Caco-2 (cell line): ENCODE results near the gene PHYHIPL. TPM values are rescaled to one million over a fixed set of nuclear protein-coding genes. Genes with fewer than 3 reads are reported as not detected.

Experiments
- BruUV-seq: library from RNA; stranded (reverse); fragments of 400-500 nt; replicated peaks from 2 replicates; lab custom pipeline; 2021; lab: Mats Ljungman, UMichigan
- CTCF ChIA-PET: fragments of 300-600 bp; sonication (Branson Sonifier 250); formaldehyde crosslinking; loops from one replicate; lab custom pipeline; 2022; ENCODE audit warnings: antibody characterized with exemption; lab: Charles Lee
- POLR2A ChIA-PET: fragments of 300-600 bp; sonication (Branson Sonifier 250); formaldehyde crosslinking; loops from one replicate; lab custom pipeline; 2022; ENCODE audit warnings: antibody characterized with exemption; lab: Charles Lee
- DNase-seq, 2 experiments: peaks; one replicate each; pipeline versions ENCODE4 v3.0.0 to v3.0.0-alpha.2; 2020 to 2022
- H3K27me3 ChIP-seq: replicated peaks from 2 replicates; pipeline ENCODE4 v1.6.0; 2011; ENCODE audit warnings: low read length; ENCODE audit not compliant: control insufficient read depth, insufficient read depth
- H3K36me3 ChIP-seq: 2 replicates; pipeline ENCODE4 v1.5.1; 2011; ENCODE audit warnings: low read length; ENCODE audit not compliant: control insufficient read depth, insufficient read depth
- H3K4me1 ChIP-seq: fragments of 250-450 bp; sonication (Bioruptor Pico); 2 replicates; pipeline ENCODE4 v1.5.1; 2020; ENCODE audit warnings: mild to moderate bottlenecking
- H3K4me3 ChIP-seq: 2 replicates; pipeline ENCODE4 v1.5.1; 2011; ENCODE audit warnings: low read depth, mild to moderate bottlenecking, control low read depth, low read length
- H3K9me3 ChIP-seq: fragments of 250-450 bp; sonication (Bioruptor Pico); 2 replicates; pipeline ENCODE4 v1.5.1; 2020; ENCODE audit warnings: mild to moderate bottlenecking, moderate library complexity
- H3K27ac Mint-ChIP-seq: one replicate; pipeline ENCODE4 v1.8.0; 2022; ENCODE audit warnings: mixed read lengths; ENCODE audit not compliant: unreplicated experiment
- H3K27me3 Mint-ChIP-seq: one replicate; pipeline ENCODE4 v1.8.0; 2022; ENCODE audit warnings: mixed read lengths; ENCODE audit not compliant: insufficient read depth, unreplicated experiment
- H3K36me3 Mint-ChIP-seq: one replicate; pipeline ENCODE4 v1.8.0; 2022; ENCODE audit warnings: mild to moderate bottlenecking, mixed read lengths; ENCODE audit not compliant: insufficient read depth, unreplicated experiment
- H3K4me1 Mint-ChIP-seq: one replicate; pipeline ENCODE4 v1.8.0; 2022; ENCODE audit warnings: low read depth, mixed read lengths; ENCODE audit not compliant: unreplicated experiment
- H3K4me3 Mint-ChIP-seq: one replicate; pipeline ENCODE4 v1.8.0; 2022; ENCODE audit warnings: mild to moderate bottlenecking, moderate library complexity, mixed read lengths; ENCODE audit not compliant: unreplicated experiment
- H3K9me3 Mint-ChIP-seq: one replicate; pipeline ENCODE4 v1.8.0; 2022; ENCODE audit warnings: mixed read lengths; ENCODE audit not compliant: unreplicated experiment
- intact Hi-C: fragments of 100-400 bp; cut with micrococcal nuclease; formaldehyde crosslinking; loops from one replicate; pipeline ENCODE4 v1.10.0; 2022; ENCODE audit not compliant: unreplicated experiment
- total RNA-seq: library from RNA; stranded (reverse); gene quantifications from 2 replicates; pipeline ENCODE4 v1.2.3, GENCODE V29; 2022
- TF ChIP-seq, protein P1 (sequence below), 2 experiments: fragments of 200-600 bp in 1 of 2; IDR thresholded peaks; 1 replicate in 1 of 2; 2 replicates in 1 of 2; pipeline versions ENCODE4 v1.5.1 to v1.8.0; 2011 to 2022; ENCODE audit warnings: antibody characterized with exemption in 1 of 2, control low read depth in 1 of 2, inconsistent platforms in 1 of 2, low read depth in 1 of 2, low read length in 1 of 2, mild to moderate bottlenecking in 1 of 2, moderate library complexity in 1 of 2; ENCODE audit not compliant: insufficient read depth in 1 of 2, severe bottlenecking in 1 of 2, unreplicated experiment in 1 of 2

PHYHIPL gene
- total RNA-seq, 1 experiment from 2014 or later: 48.1 TPM

DNA sequence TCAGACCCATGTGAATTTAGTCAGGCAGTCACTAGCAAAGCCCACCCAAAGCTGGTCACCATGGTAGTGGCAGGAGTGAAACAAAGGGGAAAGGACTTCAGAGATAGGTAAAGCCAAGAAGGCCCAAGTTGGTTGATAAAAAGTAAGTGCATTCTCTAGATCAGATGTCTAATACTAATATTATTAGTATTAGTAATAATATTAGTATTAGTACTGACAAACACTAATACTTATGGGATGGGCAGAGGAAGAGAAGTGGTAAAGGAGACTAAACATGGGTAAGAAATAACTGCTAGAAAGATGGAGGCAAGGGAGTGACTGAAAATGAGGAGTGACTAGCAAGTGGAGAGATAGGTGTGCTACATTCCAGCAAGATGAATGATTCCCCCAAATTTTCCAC, 46.6 kb upstream of the PHYHIPL start:
- H3K27ac Mint-ChIP-seq: no peak overlapping the region
- CTCF ChIA-PET: no interaction called here
- Histone ChIP-seq H3K4me1 (peaks cover 33% of the 10 kb centered on the region), H3K9me3 (no peaks in the 10 kb centered on the region), H3K4me3 (no peak overlapping the region), H3K27me3 (no peaks in the 10 kb centered on the region), H3K36me3 (no peaks in the 10 kb centered on the region)
- no peak overlapping the region for H3K4me3 Mint-ChIP-seq
- intact Hi-C loops: no loop called here
- TF ChIP-seq, protein P1, sequence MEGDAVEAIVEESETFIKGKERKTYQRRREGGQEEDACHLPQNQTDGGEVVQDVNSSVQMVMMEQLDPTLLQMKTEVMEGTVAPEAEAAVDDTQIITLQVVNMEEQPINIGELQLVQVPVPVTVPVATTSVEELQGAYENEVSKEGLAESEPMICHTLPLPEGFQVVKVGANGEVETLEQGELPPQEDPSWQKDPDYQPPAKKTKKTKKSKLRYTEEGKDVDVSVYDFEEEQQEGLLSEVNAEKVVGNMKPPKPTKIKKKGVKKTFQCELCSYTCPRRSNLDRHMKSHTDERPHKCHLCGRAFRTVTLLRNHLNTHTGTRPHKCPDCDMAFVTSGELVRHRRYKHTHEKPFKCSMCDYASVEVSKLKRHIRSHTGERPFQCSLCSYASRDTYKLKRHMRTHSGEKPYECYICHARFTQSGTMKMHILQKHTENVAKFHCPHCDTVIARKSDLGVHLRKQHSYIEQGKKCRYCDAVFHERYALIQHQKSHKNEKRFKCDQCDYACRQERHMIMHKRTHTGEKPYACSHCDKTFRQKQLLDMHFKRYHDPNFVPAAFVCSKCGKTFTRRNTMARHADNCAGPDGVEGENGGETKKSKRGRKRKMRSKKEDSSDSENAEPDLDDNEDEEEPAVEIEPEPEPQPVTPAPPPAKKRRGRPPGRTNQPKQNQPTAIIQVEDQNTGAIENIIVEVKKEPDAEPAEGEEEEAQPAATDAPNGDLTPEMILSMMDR (IDR thresholded peaks at IDR 0.05; ENCODE audit: insufficient read depth in 1 of 2, low read depth in 1 of 2, low read length in 1 of 2, severe bottlenecking in 1 of 2, unreplicated experiment in 1 of 2): no peak
- H3K9me3 Mint-ChIP-seq: peaks cover 13% of the 10 kb centered on the region
- peaks cover 21% of the 10 kb centered on the region for H3K4me1 Mint-ChIP-seq
- no peak for DNase-seq
- POLR2A ChIA-PET: no interaction called here
- no peaks in the 10 kb centered on the region for H3K27me3 Mint-ChIP-seq
- no TSS peak for BruUV-seq
- no peaks in the 10 kb centered on the region for H3K36me3 Mint-ChIP-seq

GRCh38 chr10:59131666-59132065, 44.8 kb upstream of the PHYHIPL start:
- intact Hi-C loops: no loop called here
- Histone ChIP-seq H3K4me3 (no peak overlapping the region), H3K36me3 (no peaks in the 10 kb centered on the region), H3K27me3 (no peaks in the 10 kb centered on the region), H3K9me3 (no peaks in the 10 kb centered on the region), H3K4me1 (peaks cover 23% of the 10 kb centered on the region)
- CTCF ChIA-PET: interaction anchor here (0.6 kb wide), 1 partner anchor 76 kb away, joined by 3 read pairs; no protein-coding TSS in a partner anchor
- Mint-ChIP-seq H3K4me3 (no peak overlapping the region), H3K27ac (no peak overlapping the region), H3K27me3 (no peaks in the 10 kb centered on the region), H3K9me3 (peaks cover 13% of the 10 kb centered on the region), H3K36me3 (no peaks in the 10 kb centered on the region), H3K4me1 (peaks cover 15% of the 10 kb centered on the region)
- POLR2A ChIA-PET: no interaction called here
- BruUV-seq: no TSS peak
- TF ChIP-seq, protein P1 (IDR thresholded peaks at IDR 0.05; ENCODE audit: insufficient read depth in 1 of 2, low read depth in 1 of 2, low read length in 1 of 2, severe bottlenecking in 1 of 2, unreplicated experiment in 1 of 2): no peak
- no peak for DNase-seq

DNA sequence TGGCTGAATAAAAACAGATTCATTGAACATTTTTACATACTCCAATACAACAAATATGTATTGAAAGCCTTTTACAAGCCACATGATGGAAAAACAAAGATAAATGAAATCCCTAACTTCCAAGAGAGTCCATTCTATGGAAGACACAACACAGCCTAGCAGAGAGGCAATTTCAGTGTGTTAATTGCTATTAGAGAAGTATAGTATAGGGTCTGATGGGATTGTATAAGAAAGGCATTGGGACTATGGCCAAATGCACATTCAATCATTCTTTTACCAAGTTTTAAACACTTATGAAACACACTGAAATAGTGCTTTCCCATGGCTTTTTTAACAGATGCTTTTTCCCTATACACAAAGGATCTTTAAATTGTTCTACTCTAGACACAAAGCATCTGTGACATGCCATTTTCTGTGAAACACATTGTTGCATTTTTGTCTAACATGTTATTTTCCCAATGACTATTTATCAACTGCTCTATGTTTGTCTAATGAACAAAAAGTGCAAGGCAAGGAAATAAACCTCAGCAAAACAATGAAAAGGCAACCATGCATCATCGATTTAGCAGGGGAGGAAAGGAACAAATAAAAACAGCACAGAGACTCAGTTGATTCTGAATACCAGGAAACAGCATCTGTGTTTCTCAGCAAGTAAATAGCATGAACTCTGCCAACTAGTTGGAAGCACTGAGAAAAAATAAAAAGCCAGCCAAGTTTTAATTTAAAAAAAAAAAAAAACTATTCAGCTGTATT, 42.4 kb upstream of the PHYHIPL start:
- CTCF ChIA-PET: no interaction called here
- H3K9me3 ChIP-seq: no peaks in the 10 kb centered on the region
- no peaks in the 10 kb centered on the region for H3K36me3 ChIP-seq
- no TSS peak for BruUV-seq
- Mint-ChIP-seq H3K27me3 (no peaks in the 10 kb centered on the region), H3K4me1 (peaks cover 2% of the 10 kb centered on the region), H3K4me3 (no peak overlapping the region), H3K36me3 (no peaks in the 10 kb centered on the region), H3K9me3 (peaks cover 3% of the 10 kb centered on the region), H3K27ac (no peak overlapping the region)
- peaks cover under 1% of the 10 kb centered on the region; the same call in 1 of the 2 replicates for H3K4me1 ChIP-seq
- no peak overlapping the region for H3K4me3 ChIP-seq
- H3K27me3 ChIP-seq: no peaks in the 10 kb centered on the region
- intact Hi-C loops: no loop called here
- TF ChIP-seq, protein P1 (IDR thresholded peaks at IDR 0.05; ENCODE audit: insufficient read depth in 1 of 2, low read depth in 1 of 2, low read length in 1 of 2, severe bottlenecking in 1 of 2, unreplicated experiment in 1 of 2): no peak
- POLR2A ChIA-PET: no interaction called here
- no peak for DNase-seq
